B cell (primary cell): ENCODE results near the gene CRTAC1. TPM values are rescaled to one million over a fixed set of nuclear protein-coding genes. Genes with fewer than 3 reads are reported as not detected.

Experiments
- ATAC-seq: fragments of 200-7000 bp; cut with Tn5 transposase; one replicate; pipeline ENCODE4 v1.10.0; 2021; ENCODE audit warnings: low read depth, mild to moderate bottlenecking, moderate number of reproducible peaks, moderate library complexity
- CTCF ChIA-PET: fragments of 350-600 bp; sonication (Branson Sonifier 250); formaldehyde crosslinking; loops from one replicate; lab custom pipeline; 2021; ENCODE audit warnings: antibody characterized with exemption, inconsistent platforms; lab: Charles Lee
- POLR2A ChIA-PET: fragments of 350-600 bp; sonication (Branson Sonifier 250); formaldehyde crosslinking; loops from one replicate; lab custom pipeline; 2021; ENCODE audit warnings: antibody characterized with exemption; lab: Charles Lee
- DNase-seq: peaks from one replicate; pipeline ENCODE4 v3.0.0; 2013
- H2AFZ ChIP-seq: 2 replicates; pipeline ENCODE4 v1.6.1; 2012; ENCODE audit warnings: mild to moderate bottlenecking, low read depth, low read length; ENCODE audit not compliant: insufficient read depth, poor library complexity, severe bottlenecking
- H3K27ac ChIP-seq, 2 donors: 1 replicate in 1 of 2; 2 replicates in 1 of 2; pipeline ENCODE4 v1.5.1; 2012 to 2013; ENCODE audit warnings: low read length in 2 of 2, mild to moderate bottlenecking in 2 of 2, moderate library complexity in 1 of 2
- H3K27me3 ChIP-seq, 4 experiments: fragments of 200-600 bp in 1 of 4; sonication (generic) in 1 of 4; replicated peaks in 1 of 4; 1 replicate in 2 of 4; 2 replicates in 2 of 4; pipeline versions ENCODE4 v1.6.1 to v1.7.0; 2013 to 2016; ENCODE audit warnings: low read length in 3 of 4, mild to moderate bottlenecking in 2 of 4, mixed read lengths in 1 of 4, moderate library complexity in 1 of 4; ENCODE audit not compliant: insufficient read depth in 4 of 4, control insufficient read depth in 3 of 4; ENCODE audit errors: control extremely low read depth in 1 of 4
- H3K36me3 ChIP-seq, 2 experiments: replicated peaks in 1 of 2; 1 replicate in 1 of 2; 2 replicates in 1 of 2; pipeline versions ENCODE4 v1.6.1 to v1.7.1; 2013; ENCODE audit warnings: low read length in 1 of 2; ENCODE audit not compliant: insufficient read depth in 2 of 2, control insufficient read depth in 1 of 2; ENCODE audit errors: control extremely low read depth in 1 of 2, extremely low read depth in 1 of 2
- H3K4me1 ChIP-seq, 2 donors: fragments of 200-600 bp in 1 of 2; sonication (generic) in 1 of 2; 1 replicate in 1 of 2; 2 replicates in 1 of 2; pipeline versions ENCODE4 v1.5.1 to v1.6.1; 2013 to 2017; ENCODE audit warnings: low read length in 2 of 2; ENCODE audit not compliant: control insufficient read depth in 2 of 2, insufficient read depth in 2 of 2
- H3K4me2 ChIP-seq: replicated peaks from 2 replicates; pipeline ENCODE3; 2012; ENCODE audit warnings: mild to moderate bottlenecking, low read depth, low read length; ENCODE audit not compliant: poor library complexity, severe bottlenecking
- H3K4me3 ChIP-seq, 5 experiments: fragments of 200-600 bp in 1 of 5; sonication (generic) in 1 of 5; 1 replicate in 3 of 5; 2 replicates in 2 of 5; pipeline versions ENCODE4 v1.5.1 to v1.7.0; 2011 to 2016; ENCODE audit warnings: low read length in 4 of 5, mild to moderate bottlenecking in 4 of 5, low read depth in 2 of 5, control low read depth in 1 of 5, moderate library complexity in 1 of 5; ENCODE audit not compliant: insufficient read depth in 1 of 5; ENCODE audit errors: control extremely low read depth in 1 of 5, extremely low read depth in 1 of 5
- H3K79me2 ChIP-seq: fragments of 200-600 bp; sonication (generic); one replicate; pipeline ENCODE4 v1.6.0; 2016; ENCODE audit warnings: low read length; ENCODE audit not compliant: control insufficient read depth, insufficient read depth
- H3K9ac ChIP-seq: fragments of 200-600 bp; sonication (generic); 2 replicates; pipeline ENCODE4 v1.6.1; 2017; ENCODE audit warnings: mild to moderate bottlenecking, low read length, moderate library complexity
- H3K9me3 ChIP-seq, 3 donors: one replicate each; pipeline versions ENCODE4 v1.6.1 to v1.7.1; 2013; ENCODE audit warnings: low read length in 2 of 3; ENCODE audit not compliant: control insufficient read depth in 2 of 3, insufficient read depth in 1 of 3; ENCODE audit errors: control extremely low read depth in 1 of 3
- H4K20me1 ChIP-seq: 2 replicates; pipeline ENCODE4 v1.6.0; 2012; ENCODE audit warnings: mild to moderate bottlenecking, low read length; ENCODE audit not compliant: insufficient read depth, control insufficient read depth, poor library complexity, severe bottlenecking
- H3K27ac Mint-ChIP-seq: one replicate; pipeline ENCODE4 v1.8.0; 2021; ENCODE audit warnings: mixed read lengths
- H3K27me3 Mint-ChIP-seq: one replicate; pipeline ENCODE4 v1.8.0; 2021; ENCODE audit warnings: mixed read lengths
- H3K4me1 Mint-ChIP-seq: one replicate; pipeline ENCODE4 v1.8.0; 2021; ENCODE audit warnings: mixed read lengths
- H3K4me3 Mint-ChIP-seq: one replicate; pipeline ENCODE4 v1.8.0; 2021; ENCODE audit warnings: mixed read lengths
- H3K9me3 Mint-ChIP-seq: one replicate; pipeline ENCODE4 v1.8.0; 2022; ENCODE audit warnings: mixed read lengths; ENCODE audit not compliant: insufficient read depth
- CTCF ChIP-seq: fragments of 200-600 bp; IDR thresholded peaks from one replicate; pipeline ENCODE4 v1.8.0; 2022; ENCODE audit warnings: antibody characterized with exemption, mild to moderate bottlenecking
- EZH2 ChIP-seq: IDR thresholded peaks from 2 replicates; pipeline ENCODE4 v1.6.1; 2012; ENCODE audit warnings: borderline replicate concordance, low read depth, mild to moderate bottlenecking, moderate library complexity, low read length; ENCODE audit not compliant: insufficient read depth, poor library complexity, severe bottlenecking
- WGBS: methylation state at CpG from one replicate; pipeline ENCODE4 v1.1.5; 2013; ENCODE audit warnings: missing lambda C conversion rate; ENCODE audit not compliant: insufficient coverage; 5-methylcytosine and 5-hydroxymethylcytosine counted together
- intact Hi-C: fragments of 100-400 bp; cut with micrococcal nuclease; formaldehyde crosslinking; loops from one replicate; pipeline ENCODE4 v1.10.0; 2022
- polyA plus RNA-seq: library from polyadenylated mRNA; depleted of rRNA; stranded (reverse); fragments of >200 nt; gene quantifications from 2 replicates; pipeline ENCODE4 v1.2.3, GENCODE V29; 2012
- total RNA-seq, 2 donors: library from RNA; stranded (reverse); fragments of 120-200 nt in 1 of 2; gene quantifications; 1 replicate in 1 of 2; 2 replicates in 1 of 2; pipeline versions ENCODE4 v1.2.3 to v1.2.4, GENCODE V29; 2013 to 2022

CRTAC1 gene
- total and polyA plus RNA-seq, 2 donors (not counting 1 experiment from before 2014, with no cell fraction given): not detected

GRCh38 chr10:97975598-97975997, 54.8 kb downstream of the CRTAC1 start:
- H3K4me3 Mint-ChIP-seq: no peak overlapping the region
- H3K79me2 ChIP-seq: no peaks in the 10 kb centered on the region
- TF ChIP-seq EZH2 (no peak), CTCF (no peak)
- DNase-seq (no peak), ATAC-seq (no peak)
- 85% methylated on average over 11 of the region's 12 CpGs for WGBS
- no peak overlapping the region for H3K9ac ChIP-seq
- H3K27me3 ChIP-seq: peaks cover 0 to 22% (median 10%) of the 10 kb centered on the region in 4 experiments
- H4K20me1 ChIP-seq: no peaks in the 10 kb centered on the region
- no peaks in the 10 kb centered on the region for H3K4me1 Mint-ChIP-seq
- no peaks in the 10 kb centered on the region for H3K4me1 ChIP-seq
- no peaks in the 10 kb centered on the region for H3K9me3 Mint-ChIP-seq
- no peak overlapping the region for H3K4me2 ChIP-seq
- POLR2A ChIA-PET: no interaction called here
- peaks cover 0 to 5% (median 0%) of the 10 kb centered on the region in 3 donors for H3K9me3 ChIP-seq
- no peak overlapping the region for H3K27ac Mint-ChIP-seq
- CTCF ChIA-PET: no interaction called here
- H3K4me3 ChIP-seq: no peak overlapping the region
- no peak overlapping the region for H3K27ac ChIP-seq
- peaks cover 54% of the 10 kb centered on the region for H3K27me3 Mint-ChIP-seq
- H2AFZ ChIP-seq: no peak overlapping the region
- intact Hi-C loops: no loop called here
- H3K36me3 ChIP-seq: no peaks in the 10 kb centered on the region

DNA sequence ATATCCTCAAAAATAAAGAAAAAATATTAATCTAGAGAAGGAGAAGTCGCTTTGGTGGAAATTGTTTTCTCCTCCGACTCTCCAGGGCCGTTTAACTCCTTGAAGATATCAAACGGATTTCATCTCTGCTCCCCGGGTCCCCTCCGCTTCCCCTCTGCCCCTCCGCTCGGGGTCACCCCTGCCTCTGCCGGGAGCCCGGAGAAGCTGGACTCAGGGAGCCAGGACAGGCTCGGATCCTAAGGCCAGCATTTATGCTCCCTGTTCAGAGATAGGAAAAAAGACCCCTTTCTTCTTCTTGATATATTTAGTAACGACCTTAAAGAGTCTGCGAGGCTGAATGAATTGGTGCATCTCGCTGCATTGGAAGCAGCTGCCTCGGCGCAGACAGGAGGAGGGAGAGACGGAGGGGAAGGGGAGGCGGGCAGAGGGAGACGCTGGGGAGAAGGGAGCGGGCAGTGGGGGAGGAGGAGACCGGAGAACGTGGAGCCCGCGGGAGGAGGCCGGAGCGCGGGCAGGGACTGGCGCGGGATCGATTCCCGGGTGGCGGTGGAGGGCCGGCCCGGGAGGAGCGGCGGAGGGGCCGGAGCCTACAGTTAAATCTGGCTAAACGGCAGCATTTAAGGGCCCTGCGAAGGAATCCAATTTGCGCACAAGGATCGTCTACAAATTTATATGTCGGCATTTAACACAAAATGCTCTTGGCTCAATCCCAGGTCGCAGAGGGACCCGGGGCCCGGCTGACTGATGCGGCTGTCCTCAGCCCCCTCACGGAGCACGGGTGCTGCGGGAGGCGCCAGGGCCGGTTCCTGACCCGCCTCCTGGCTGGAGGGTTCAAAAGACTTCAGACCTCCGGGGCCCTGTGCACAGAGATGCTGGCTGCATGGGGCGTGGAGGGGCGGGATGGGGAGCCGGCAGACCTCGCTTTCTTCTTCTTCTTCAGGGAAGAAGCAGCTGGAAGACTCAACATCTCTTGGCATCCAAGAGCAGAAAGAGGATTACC, 55.6 kb downstream of the CRTAC1 start:
- TF ChIP-seq EZH2 (no peak), CTCF (no peak)
- DNase-seq (no peak), ATAC-seq (no peak)
- Histone ChIP-seq H4K20me1 (no peaks in the 10 kb centered on the region), H2AFZ (no peak overlapping the region), H3K79me2 (no peaks in the 10 kb centered on the region), H3K9me3 (peaks cover 0 to 5% (median 0%) of the 10 kb centered on the region in 3 donors), H3K4me2 (no peak overlapping the region), H3K4me1 (no peaks in the 10 kb centered on the region), H3K27me3 (peaks cover 0 to 24% (median 10%) of the 10 kb centered on the region in 4 experiments), H3K36me3 (no peaks in the 10 kb centered on the region), H3K4me3 (no peak overlapping the region), H3K9ac (no peak overlapping the region), H3K27ac (no peak overlapping the region)
- Mint-ChIP-seq H3K27ac (no peak overlapping the region), H3K4me1 (no peaks in the 10 kb centered on the region), H3K27me3 (peaks cover 57% of the 10 kb centered on the region), H3K4me3 (no peak overlapping the region), H3K9me3 (no peaks in the 10 kb centered on the region)
- ChIA-PET POLR2A (no interaction called here), CTCF (no interaction called here)
- WGBS: 38% methylated on average over 53 of the region's 57 CpGs
- intact Hi-C loops: no loop called here
